Measurements from ENCODE around the gene PPP1R15B. TPM values are rescaled to one million over a fixed set of nuclear protein-coding genes. Genes with fewer than 3 reads are reported as not detected.

The PPP1R15B gene
- total and polyA plus RNA-seq, 4 experiments from 2014 or later: 17.9 to 81.1 (median 49.2) TPM

- Histone ChIP-seq H3K27ac (ENCODE audit: low read depth, low read length) (no peak overlapping the region), H3K27me3 (ENCODE audit: insufficient read depth, low read length) (no peaks in the 10 kb centered on the region), H3K4me3 (ENCODE audit: low read length in 2 of 2) (no peak overlapping the region), H3K36me3 (ENCODE audit: insufficient read depth, low read length) (peaks cover 48% of the 10 kb centered on the region), H3K4me1 (ENCODE audit: insufficient read depth, low read length) (no peaks in the 10 kb centered on the region), H3K9me3 (ENCODE audit: control insufficient read depth in 1 of 2, low read length in 2 of 2) (no peaks in the 10 kb centered on the region)
- H3K27me3 Mint-ChIP-seq: no peaks in the 10 kb centered on the region
- DNase-seq: peak; percentile 68 to 75 (median 71)
- H3K27ac Mint-ChIP-seq: peak overlapping the region in 6 of 7 donors; percentile 8 to 78 (median 71)
- no peak overlapping the region for H3K4me3 Mint-ChIP-seq
- intact Hi-C loops (cut with micrococcal nuclease): loop anchor here (1.0 to 2.0 kb wide), 4 partner anchors 15 to 376 kb away; partner anchors contain the start of gene PIK3C2B
- H3K36me3 Mint-ChIP-seq: peaks cover 69 to 78% of the 10 kb centered on the region in 2 donors
- POLR2A ChIA-PET (ENCODE audit: partially characterized antibody): interaction anchor here (0.7 to 1.6 kb wide), 7 partner anchors 14 to 85 kb away, joined by 3 to 5 read pairs (median 3); partner anchors contain the start of genes MDM4 and PIK3C2B
- H3K4me1 Mint-ChIP-seq: peaks cover 0 to 9% (median 6%) of the 10 kb centered on the region in 4 donors
- CTCF ChIA-PET (ENCODE audit: partially characterized antibody): interaction anchor here (0.6 to 31.3 kb wide), 42 partner anchors 9 to 1091 kb away, joined by 3 to 1077 read pairs (median 4); partner anchors contain the start of genes MDM4 and PIK3C2B
- no peaks in the 10 kb centered on the region for H3K9me3 Mint-ChIP-seq
Measured at GRCh38 chr1:204431310-204432184, 19.9 kb upstream of the PPP1R15B start.

DNA sequence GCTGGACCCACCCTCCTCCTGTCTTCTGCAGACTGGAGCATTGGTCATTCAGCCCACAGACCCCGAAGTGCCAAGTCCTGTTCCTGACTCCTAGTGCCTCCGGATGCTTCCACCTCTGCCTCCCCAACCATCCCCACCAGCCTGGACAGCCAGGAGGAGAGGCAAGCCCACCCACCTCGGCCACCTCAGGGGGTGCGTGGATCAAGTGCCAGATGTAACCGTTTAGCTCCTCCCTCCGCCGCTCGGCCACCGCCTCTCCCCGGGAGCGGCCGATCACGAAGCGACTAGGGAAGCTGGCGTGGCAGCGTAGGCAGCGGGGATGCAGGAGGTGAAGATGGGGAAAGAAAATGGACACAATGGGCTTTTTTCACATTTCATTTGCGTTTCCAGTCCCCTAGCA lies 18.1 kb upstream of the PPP1R15B start:
- intact Hi-C loops (cut with micrococcal nuclease): loop anchor here (2.0 kb wide), 1 partner anchor 65 kb away; the partner anchor contains the start of gene PIK3C2B
- Mint-ChIP-seq H3K36me3 (peaks cover 78 to 80% of the 10 kb centered on the region in 2 donors), H3K9me3 (no peaks in the 10 kb centered on the region), H3K27me3 (no peaks in the 10 kb centered on the region), H3K4me1 (peaks cover 0 to 9% (median 6%) of the 10 kb centered on the region in 4 donors), H3K4me3 (no peak overlapping the region), H3K27ac (peak overlapping the region in 1 of 7 donors; percentile 47)
- Histone ChIP-seq H3K27me3 (ENCODE audit: insufficient read depth, low read length) (no peaks in the 10 kb centered on the region), H3K4me3 (ENCODE audit: low read length in 2 of 2) (no peak overlapping the region), H3K9me3 (ENCODE audit: control insufficient read depth in 1 of 2, low read length in 2 of 2) (no peaks in the 10 kb centered on the region), H3K4me1 (ENCODE audit: insufficient read depth, low read length) (no peaks in the 10 kb centered on the region), H3K27ac (ENCODE audit: low read depth, low read length) (no peak overlapping the region), H3K36me3 (ENCODE audit: insufficient read depth, low read length) (peaks cover 48% of the 10 kb centered on the region)
- DNase-seq: no peak
- ChIA-PET CTCF (ENCODE audit: partially characterized antibody) (interaction anchor here (1.3 to 31.3 kb wide), 6 partner anchors 11 to 377 kb away, joined by 4 to 1077 read pairs (median 21); partner anchors contain the start of gene PIK3C2B), POLR2A (ENCODE audit: partially characterized antibody) (no interaction called here)

GRCh38 chr1:204426971-204427701 lies 15.5 kb upstream of the PPP1R15B start:
- Mint-ChIP-seq H3K4me1 (peaks cover 0 to 9% (median 6%) of the 10 kb centered on the region in 4 donors), H3K4me3 (no peak overlapping the region), H3K9me3 (no peaks in the 10 kb centered on the region), H3K36me3 (peaks cover 68 to 70% of the 10 kb centered on the region in 2 donors), H3K27ac (no peak overlapping the region), H3K27me3 (no peaks in the 10 kb centered on the region)
- Histone ChIP-seq H3K4me3 (ENCODE audit: low read length in 2 of 2) (no peak overlapping the region), H3K4me1 (ENCODE audit: insufficient read depth, low read length) (no peaks in the 10 kb centered on the region), H3K27ac (ENCODE audit: low read depth, low read length) (no peak overlapping the region), H3K9me3 (ENCODE audit: control insufficient read depth in 1 of 2, low read length in 2 of 2) (no peaks in the 10 kb centered on the region), H3K36me3 (ENCODE audit: insufficient read depth, low read length) (peaks cover 33% of the 10 kb centered on the region), H3K27me3 (ENCODE audit: insufficient read depth, low read length) (no peaks in the 10 kb centered on the region)
- intact Hi-C loops (cut with micrococcal nuclease): no loop called here
- DNase-seq: no peak
- CTCF ChIA-PET (ENCODE audit: partially characterized antibody): interaction anchor here (1.3 to 31.3 kb wide), 3 partner anchors 12 to 74 kb away, joined by 3 to 1077 read pairs (median 209); partner anchors contain the start of gene PIK3C2B
- POLR2A ChIA-PET (ENCODE audit: partially characterized antibody): no interaction called here

- Histone ChIP-seq H3K27me3 (ENCODE audit: insufficient read depth, low read length) (no peaks in the 10 kb centered on the region), H3K4me1 (ENCODE audit: insufficient read depth, low read length) (no peaks in the 10 kb centered on the region), H3K27ac (ENCODE audit: low read depth, low read length) (no peak overlapping the region), H3K9me3 (ENCODE audit: control insufficient read depth in 1 of 2, low read length in 2 of 2) (no peaks in the 10 kb centered on the region), H3K36me3 (ENCODE audit: insufficient read depth, low read length) (peaks cover 26% of the 10 kb centered on the region), H3K4me3 (ENCODE audit: low read length in 2 of 2) (no peak overlapping the region)
- Mint-ChIP-seq H3K27me3 (no peaks in the 10 kb centered on the region), H3K4me1 (peaks cover 0 to 6% (median 4%) of the 10 kb centered on the region in 4 donors), H3K4me3 (no peak overlapping the region), H3K9me3 (no peaks in the 10 kb centered on the region), H3K36me3 (peaks cover 63 to 65% of the 10 kb centered on the region in 2 donors), H3K27ac (peak overlapping the region in 1 of 7 donors; percentile 72)
- intact Hi-C loops (cut with micrococcal nuclease): no loop called here
- POLR2A ChIA-PET (ENCODE audit: partially characterized antibody): no interaction called here
- no peak for DNase-seq
- CTCF ChIA-PET (ENCODE audit: partially characterized antibody): interaction anchor here (1.3 to 31.3 kb wide), 3 partner anchors 12 to 75 kb away, joined by 3 to 1077 read pairs (median 209); partner anchors contain the start of gene PIK3C2B
Measured at GRCh38 chr1:204426474-204426873, 14.9 kb upstream of the PPP1R15B start.

- Histone ChIP-seq H3K27ac (ENCODE audit: low read depth, low read length) (no peak overlapping the region), H3K4me1 (ENCODE audit: insufficient read depth, low read length) (no peaks in the 10 kb centered on the region), H3K27me3 (ENCODE audit: insufficient read depth, low read length) (no peaks in the 10 kb centered on the region), H3K9me3 (ENCODE audit: control insufficient read depth in 1 of 2, low read length in 2 of 2) (no peaks in the 10 kb centered on the region), H3K36me3 (ENCODE audit: insufficient read depth, low read length) (peaks cover 25% of the 10 kb centered on the region), H3K4me3 (ENCODE audit: low read length in 2 of 2) (no peak overlapping the region)
- H3K4me1 Mint-ChIP-seq: peaks cover 0 to 2% (median under 1%) of the 10 kb centered on the region in 4 donors
- peak overlapping the region in 2 of 7 donors; percentile 67 to 72 for H3K27ac Mint-ChIP-seq
- H3K9me3 Mint-ChIP-seq: no peaks in the 10 kb centered on the region
- DNase-seq: no peak
- CTCF ChIA-PET (ENCODE audit: partially characterized antibody): interaction anchor here (14.6 to 31.3 kb wide), 2 partner anchors 25 to 75 kb away, joined by 209 to 1077 read pairs; partner anchors contain the start of gene PIK3C2B
- H3K4me3 Mint-ChIP-seq: no peak overlapping the region
- H3K27me3 Mint-ChIP-seq: no peaks in the 10 kb centered on the region
- intact Hi-C loops (cut with micrococcal nuclease): no loop called here
- POLR2A ChIA-PET (ENCODE audit: partially characterized antibody): no interaction called here
- peaks cover 62 to 64% of the 10 kb centered on the region in 2 donors for H3K36me3 Mint-ChIP-seq
Measured at GRCh38 chr1:204426035-204426436, 14.4 kb upstream of the PPP1R15B start.

DNA sequence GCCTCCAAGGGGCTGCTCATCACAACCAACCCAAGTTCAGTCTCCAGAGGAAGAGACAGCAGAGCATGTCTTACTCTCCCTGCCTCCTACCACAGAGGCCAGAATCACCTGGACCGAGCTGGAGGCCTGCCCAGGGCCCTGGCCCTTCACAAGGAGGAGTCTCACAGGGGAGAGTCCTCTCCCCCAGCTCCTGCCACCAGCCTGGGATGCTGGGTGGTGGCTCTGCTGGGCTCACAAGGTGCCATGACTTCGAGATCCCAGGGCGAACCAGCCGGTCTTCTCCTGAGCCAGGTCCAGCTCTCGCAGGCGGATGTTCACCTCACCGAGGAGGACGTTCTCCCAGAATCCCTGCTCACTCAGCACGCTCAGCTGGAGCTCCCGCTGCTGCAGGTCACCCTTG lies 13.0 kb upstream of the PPP1R15B start:
- ChIA-PET CTCF (ENCODE audit: partially characterized antibody) (interaction anchor here (2.2 to 31.3 kb wide), 2 partner anchors 26 to 77 kb away, joined by 6 to 1077 read pairs; partner anchors contain the start of gene PIK3C2B), POLR2A (ENCODE audit: partially characterized antibody) (no interaction called here)
- Mint-ChIP-seq H3K27me3 (no peaks in the 10 kb centered on the region), H3K9me3 (no peaks in the 10 kb centered on the region), H3K27ac (no peak overlapping the region), H3K36me3 (peaks cover 60 to 61% of the 10 kb centered on the region in 2 donors), H3K4me1 (peaks cover 0 to 5% (median 2%) of the 10 kb centered on the region in 4 donors), H3K4me3 (no peak overlapping the region)
- Histone ChIP-seq H3K27ac (ENCODE audit: low read depth, low read length) (no peak overlapping the region), H3K27me3 (ENCODE audit: insufficient read depth, low read length) (no peaks in the 10 kb centered on the region), H3K36me3 (ENCODE audit: insufficient read depth, low read length) (peaks cover 25% of the 10 kb centered on the region), H3K4me1 (ENCODE audit: insufficient read depth, low read length) (no peaks in the 10 kb centered on the region), H3K9me3 (ENCODE audit: control insufficient read depth in 1 of 2, low read length in 2 of 2) (no peaks in the 10 kb centered on the region), H3K4me3 (ENCODE audit: low read length in 2 of 2) (no peak overlapping the region)
- DNase-seq: no peak
- intact Hi-C loops (cut with micrococcal nuclease): no loop called here

Data from CD4-positive, alpha-beta memory T cell (primary cell).